ENCODE results near the gene SLC37A3.
"Not testable (repeated sequence)": the region's sequence is repeated elsewhere in the genome, so short reads cannot be mapped to it uniquely, and the experiment has no call there.

Gene SLC37A3

GRCh38 chr7:140345426-140345825 lies 52.9 kb downstream of the SLC37A3 start:
- DNase-seq = no peak

GRCh38 chr7:140342727-140343514 lies 55.4 kb downstream of the SLC37A3 start:
- DNase-seq = peak; percentile 86 to 90 (median 90)

GRCh38 chr7:140338959-140339358 lies 59.4 kb downstream of the SLC37A3 start:
- not testable (repeated sequence) for DNase-seq

- no peak for DNase-seq
These were observed 63.8 kb downstream of the SLC37A3 start for GRCh38 chr7:140334341-140335057.

GRCh38 chr7:140333686-140334085 lies 64.6 kb downstream of the SLC37A3 start:
- no peak for DNase-seq

GRCh38 chr7:140333223-140333622 lies 65.1 kb downstream of the SLC37A3 start:
- DNase-seq = no peak

- no peak for DNase-seq
These were observed 67.7 kb downstream of the SLC37A3 start for GRCh38 chr7:140330595-140330994.

- DNase-seq = no peak
These were observed 68.2 kb downstream of the SLC37A3 start for GRCh38 chr7:140330128-140330527.

GRCh38 chr7:140327261-140327661 lies 71.1 kb downstream of the SLC37A3 start:
- no peak for DNase-seq

GRCh38 chr7:140326116-140326928 lies 72.0 kb downstream of the SLC37A3 start:
- DNase-seq = peak; percentile 83 to 84 (median 83)

- no peak for DNase-seq
These were observed 72.7 kb downstream of the SLC37A3 start for GRCh38 chr7:140325600-140325999.

- DNase-seq = no peak
These were observed 73.6 kb downstream of the SLC37A3 start for GRCh38 chr7:140324714-140325113.

- DNase-seq = no peak
These were observed 75.6 kb downstream of the SLC37A3 start for GRCh38 chr7:140322759-140323158.

- peak in 1 of 3 donors; percentile 53 for DNase-seq
These were observed 78.3 kb downstream of the SLC37A3 start for GRCh38 chr7:140320078-140320477.

GRCh38 chr7:140317999-140318398 lies 80.3 kb downstream of the SLC37A3 start:
- DNase-seq = no peak

- peak; percentile 88 to 96 (median 91) for DNase-seq
These were observed 80.7 kb downstream of the SLC37A3 start for GRCh38 chr7:140317597-140317996.

GRCh38 chr7:140316165-140316661 lies 82.1 kb downstream of the SLC37A3 start:
- peak; percentile 93 to 99 (median 95) for DNase-seq

GRCh38 chr7:140315498-140316164 lies 82.7 kb downstream of the SLC37A3 start:
- no peak for DNase-seq

- peak; percentile 65 to 70 (median 68) for DNase-seq
These were observed 83.5 kb downstream of the SLC37A3 start for GRCh38 chr7:140314573-140315480.

GRCh38 chr7:140312141-140312846 lies 86.0 kb downstream of the SLC37A3 start:
- peak; percentile 35 to 81 (median 68) for DNase-seq

GRCh38 chr7:140311128-140311527 lies 87.2 kb downstream of the SLC37A3 start:
- not testable (repeated sequence) for DNase-seq
